Endodermal cell (in vitro differentiated cells): ENCODE data around the gene LHX2. TPM values are rescaled to one million over a fixed set of nuclear protein-coding genes. Genes with fewer than 3 reads are reported as not detected.

Source experiments
- DNase-seq: peaks from one replicate; pipeline ENCODE4 v3.0.0-alpha.2; 2017
- H3K27ac ChIP-seq: 2 replicates; pipeline ENCODE4 v1.5.1; 2013; ENCODE audit warnings: mild to moderate bottlenecking, low read depth, low read length, moderate library complexity
- H3K27me3 ChIP-seq: 2 replicates; pipeline ENCODE4 v1.6.1; 2013; ENCODE audit warnings: mild to moderate bottlenecking, low read length, moderate library complexity; ENCODE audit not compliant: insufficient read depth, control insufficient read depth, poor library complexity, severe bottlenecking
- H3K36me3 ChIP-seq: 2 replicates; pipeline ENCODE4 v1.7.0; 2013; ENCODE audit warnings: mild to moderate bottlenecking, low read length, moderate library complexity; ENCODE audit not compliant: control insufficient read depth, insufficient read depth
- H3K4me1 ChIP-seq: one replicate; pipeline ENCODE4 v1.7.0; 2013; ENCODE audit warnings: low read length; ENCODE audit not compliant: control insufficient read depth, insufficient read depth
- H3K4me3 ChIP-seq: 2 replicates; pipeline ENCODE4 v1.5.1; 2013; ENCODE audit warnings: mild to moderate bottlenecking, low read length, moderate library complexity
- H3K9ac ChIP-seq: 2 replicates; pipeline ENCODE4 v1.6.1; 2013; ENCODE audit warnings: mild to moderate bottlenecking, low read length, moderate library complexity; ENCODE audit not compliant: poor library complexity, severe bottlenecking; ENCODE audit errors: extremely low read depth
- H3K9me3 ChIP-seq: 2 replicates; pipeline ENCODE4 v1.6.1; 2013; ENCODE audit warnings: mild to moderate bottlenecking, low read length, moderate library complexity; ENCODE audit not compliant: control insufficient read depth
- H3K27ac Mint-ChIP-seq: 2 replicates; pipeline ENCODE4 v1.8.0; 2020; ENCODE audit warnings: mixed read lengths
- H3K27me3 Mint-ChIP-seq: 2 replicates; pipeline ENCODE4 v1.8.0; 2021; ENCODE audit warnings: mild to moderate bottlenecking, mixed read lengths; ENCODE audit not compliant: insufficient read depth
- H3K36me3 Mint-ChIP-seq: 2 replicates; pipeline ENCODE4 v1.8.0; 2020; ENCODE audit warnings: low read depth, mixed read lengths
- H3K4me1 Mint-ChIP-seq: 2 replicates; pipeline ENCODE4 v1.8.0; 2020; ENCODE audit warnings: mixed read lengths
- H3K4me3 Mint-ChIP-seq: 2 replicates; pipeline ENCODE4 v1.8.0; 2020; ENCODE audit warnings: mild to moderate bottlenecking, moderate library complexity, mixed read lengths
- H3K9me3 Mint-ChIP-seq: 2 replicates; pipeline ENCODE4 v1.8.0; 2020; ENCODE audit warnings: mild to moderate bottlenecking, mixed read lengths
- WGBS, 2 experiments: methylation state at CpG; one replicate each; pipeline versions ENCODE4 v1.1.5 to v1.1.7; 2013; ENCODE audit warnings: missing lambda C conversion rate in 2 of 2, mixed read lengths in 1 of 2; ENCODE audit not compliant: insufficient coverage in 1 of 2, insufficient read length in 1 of 2; 5-methylcytosine and 5-hydroxymethylcytosine counted together
- total RNA-seq, 2 donors: library from RNA; stranded (reverse); fragmentation: NEBNext Ultra II Directional in 1 of 2; extraction: Animal tissue kit (Norgen Biotek cat#: 25700) in 1 of 2; gene quantifications; 2 replicates in 1 of 2; 3 replicates in 1 of 2; pipeline ENCODE4 v1.2.1, GENCODE V29; 2021
- TF ChIP-seq, protein P1 (sequence below): fragments of 200-600 bp; sonication (generic); conservative IDR thresholded peaks from 2 replicates; pipeline ENCODE4 v1.5.0; 2021; ENCODE audit warnings: antibody characterized with exemption, mild to moderate bottlenecking

The LHX2 gene
- total RNA-seq, 2 donors from 2014 or later: 0.20 to 0.29 TPM

DNA sequence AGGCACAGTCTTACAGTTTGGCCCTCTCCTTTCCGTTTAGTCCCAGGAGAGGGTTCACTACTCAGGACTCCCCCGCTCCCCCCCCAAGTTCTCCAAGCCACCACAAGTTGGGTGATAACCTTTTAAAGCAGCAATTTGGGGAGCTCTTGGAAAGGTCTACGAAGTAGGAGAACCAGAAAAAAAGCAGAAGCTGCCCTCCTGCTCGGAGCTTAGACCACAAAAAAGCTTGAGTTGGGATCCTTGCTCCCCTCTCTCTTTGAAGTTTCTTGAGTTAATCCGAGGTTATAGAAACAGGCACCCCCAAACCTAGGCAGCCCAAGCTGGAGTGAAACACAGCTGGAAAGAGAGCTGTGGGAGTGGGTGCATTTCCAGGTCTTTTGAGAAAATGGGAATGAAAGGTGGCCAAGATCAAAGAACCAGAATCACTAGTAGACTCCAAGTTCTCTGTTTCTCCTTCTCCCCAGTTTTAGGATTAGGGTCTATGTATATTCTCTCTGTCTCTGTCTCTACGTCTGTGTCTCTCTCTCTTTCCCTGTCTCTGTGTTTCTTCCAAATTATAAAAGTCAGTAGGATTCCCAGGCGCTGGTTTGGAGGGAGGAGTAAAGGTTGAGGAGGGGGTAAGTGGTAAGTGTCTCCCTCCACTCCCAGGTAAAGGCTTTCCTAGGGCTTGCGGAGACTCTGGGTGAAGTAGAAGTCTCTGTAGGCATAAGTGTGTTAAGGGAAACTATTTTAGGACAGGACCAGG lies 2.8 kb downstream of the LHX2 start:
- Mint-ChIP-seq H3K9me3 (no peaks in the 10 kb centered on the region), H3K27ac (no peak overlapping the region), H3K4me1 (peaks cover 24% of the 10 kb centered on the region), H3K36me3 (no peaks in the 10 kb centered on the region), H3K4me3 (no peak overlapping the region), H3K27me3 (peaks cover 95% of the 10 kb centered on the region)
- Histone ChIP-seq H3K9ac (no peak overlapping the region), H3K27ac (no peak overlapping the region), H3K9me3 (no peaks in the 10 kb centered on the region), H3K4me3 (no peak overlapping the region), H3K4me1 (no peaks in the 10 kb centered on the region), H3K36me3 (no peaks in the 10 kb centered on the region), H3K27me3 (peaks cover 99% of the 10 kb centered on the region)
- 7 to 13% methylated on average over 3 to 8 of the region's 8 CpGs for WGBS, 2 experiments
- DNase-seq: no peak
- TF ChIP-seq, protein P1, sequence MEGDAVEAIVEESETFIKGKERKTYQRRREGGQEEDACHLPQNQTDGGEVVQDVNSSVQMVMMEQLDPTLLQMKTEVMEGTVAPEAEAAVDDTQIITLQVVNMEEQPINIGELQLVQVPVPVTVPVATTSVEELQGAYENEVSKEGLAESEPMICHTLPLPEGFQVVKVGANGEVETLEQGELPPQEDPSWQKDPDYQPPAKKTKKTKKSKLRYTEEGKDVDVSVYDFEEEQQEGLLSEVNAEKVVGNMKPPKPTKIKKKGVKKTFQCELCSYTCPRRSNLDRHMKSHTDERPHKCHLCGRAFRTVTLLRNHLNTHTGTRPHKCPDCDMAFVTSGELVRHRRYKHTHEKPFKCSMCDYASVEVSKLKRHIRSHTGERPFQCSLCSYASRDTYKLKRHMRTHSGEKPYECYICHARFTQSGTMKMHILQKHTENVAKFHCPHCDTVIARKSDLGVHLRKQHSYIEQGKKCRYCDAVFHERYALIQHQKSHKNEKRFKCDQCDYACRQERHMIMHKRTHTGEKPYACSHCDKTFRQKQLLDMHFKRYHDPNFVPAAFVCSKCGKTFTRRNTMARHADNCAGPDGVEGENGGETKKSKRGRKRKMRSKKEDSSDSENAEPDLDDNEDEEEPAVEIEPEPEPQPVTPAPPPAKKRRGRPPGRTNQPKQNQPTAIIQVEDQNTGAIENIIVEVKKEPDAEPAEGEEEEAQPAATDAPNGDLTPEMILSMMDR: no peak

DNA sequence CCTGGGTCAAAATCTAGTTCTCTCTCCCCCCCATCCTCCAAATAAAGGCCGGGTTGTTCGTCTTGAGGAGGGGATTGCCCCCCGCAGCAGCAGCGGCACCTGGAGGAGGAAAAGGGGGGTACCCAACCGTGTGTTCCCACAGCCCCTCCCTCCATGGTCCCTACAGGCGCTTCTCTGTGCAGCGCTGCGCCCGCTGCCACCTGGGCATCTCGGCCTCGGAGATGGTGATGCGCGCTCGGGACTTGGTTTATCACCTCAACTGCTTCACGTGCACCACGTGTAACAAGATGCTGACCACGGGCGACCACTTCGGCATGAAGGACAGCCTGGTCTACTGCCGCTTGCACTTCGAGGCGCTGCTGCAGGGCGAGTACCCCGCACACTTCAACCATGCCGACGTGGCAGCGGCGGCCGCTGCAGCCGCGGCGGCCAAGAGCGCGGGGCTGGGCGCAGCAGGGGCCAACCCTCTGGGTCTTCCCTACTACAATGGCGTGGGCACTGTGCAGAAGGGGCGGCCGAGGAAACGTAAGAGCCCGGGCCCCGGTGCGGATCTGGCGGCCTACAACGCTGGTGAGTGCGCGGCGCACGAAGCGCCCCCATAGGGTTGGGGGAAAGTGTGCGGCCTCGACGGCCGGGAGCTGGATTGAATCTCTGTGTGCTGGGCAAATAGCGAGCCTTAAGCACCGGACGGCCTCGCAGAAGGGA lies 3.5 kb downstream of the LHX2 start:
- Mint-ChIP-seq H3K4me3 (peak overlapping the region; percentile 32), H3K27ac (no peak overlapping the region), H3K4me1 (peaks cover 19% of the 10 kb centered on the region), H3K9me3 (no peaks in the 10 kb centered on the region), H3K27me3 (peaks cover 95% of the 10 kb centered on the region), H3K36me3 (no peaks in the 10 kb centered on the region)
- WGBS, 2 experiments: 4% methylated on average over 26 to 57 of the region's 57 CpGs
- Histone ChIP-seq H3K4me1 (no peaks in the 10 kb centered on the region), H3K27ac (no peak overlapping the region), H3K27me3 (peaks cover 99% of the 10 kb centered on the region), H3K4me3 (no peak overlapping the region), H3K36me3 (no peaks in the 10 kb centered on the region), H3K9ac (no peak overlapping the region), H3K9me3 (no peaks in the 10 kb centered on the region)
- peak; percentile 84 for DNase-seq
- TF ChIP-seq, protein P1: peak; percentile 29

DNA sequence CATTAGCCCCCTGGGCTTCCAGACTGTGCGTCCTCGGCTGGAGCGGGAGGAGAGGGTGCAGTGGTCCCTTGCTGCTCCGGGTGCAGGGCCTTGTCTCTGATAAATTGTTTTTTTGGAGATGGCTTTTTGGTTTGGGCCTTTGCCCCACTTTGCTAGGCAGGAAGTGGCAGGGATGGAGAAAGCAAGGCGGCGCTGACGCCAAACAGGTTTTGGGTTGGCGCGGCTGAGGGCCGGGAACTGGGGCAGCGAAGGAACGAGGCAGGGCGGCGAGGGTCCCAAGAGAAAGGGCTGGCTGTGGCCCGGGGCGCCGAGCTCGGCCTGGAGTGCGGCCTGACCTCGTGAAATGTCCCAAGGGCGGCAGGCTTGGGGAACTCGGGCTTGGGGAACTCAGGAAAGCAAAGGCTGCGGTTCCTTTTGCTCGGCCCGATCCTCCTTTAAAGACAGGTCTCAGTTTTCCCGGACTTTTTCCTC lies 4.1 kb downstream of the LHX2 start:
- TF ChIP-seq, protein P1: no peak
- Mint-ChIP-seq H3K9me3 (no peaks in the 10 kb centered on the region), H3K27me3 (peaks cover 95% of the 10 kb centered on the region), H3K27ac (no peak overlapping the region), H3K4me1 (peaks cover 21% of the 10 kb centered on the region), H3K4me3 (peak overlapping the region; percentile 32), H3K36me3 (no peaks in the 10 kb centered on the region)
- H3K4me3 ChIP-seq: no peak overlapping the region
- peak; percentile 78 for DNase-seq
- H3K9ac ChIP-seq: no peak overlapping the region
- no peak overlapping the region for H3K27ac ChIP-seq
- no peaks in the 10 kb centered on the region for H3K4me1 ChIP-seq
- no peaks in the 10 kb centered on the region for H3K9me3 ChIP-seq
- H3K27me3 ChIP-seq: peaks cover 99% of the 10 kb centered on the region
- 4 to 8% methylated on average over 2 to 26 of the region's 26 CpGs for WGBS, 2 experiments
- H3K36me3 ChIP-seq: no peaks in the 10 kb centered on the region
